Spleen (tissue), 10 donors: Measurements from ENCODE around the gene PLCZ1. TPM values are rescaled to one million over a fixed set of nuclear protein-coding genes. Genes with fewer than 3 reads are reported as not detected.

Experiments used
- polyA plus RNA-seq, 3 donors: library from polyadenylated mRNA; stranded (reverse); fragments of 200-250 nt; gene quantifications; one replicate each; pipeline ENCODE4 v1.2.1, GENCODE V29; 2013
- total RNA-seq, 7 donors: library from RNA; depleted of rRNA in 3 of 7; stranded (reverse); fragments of >200 nt in 3 of 7; fragmentation: NEBNext Ultra II Directional in 4 of 7; extraction: Animal tissue kit (Norgen Biotek cat#: 25700) in 4 of 7; gene quantifications; one replicate each; pipeline versions ENCODE4 v1.1.0 to v1.2.1, GENCODE V29; 2016 to 2021
- donor health status: healthy with polysubstance abuse.
- donor health status: DM: no; HTN: no; CAD: no; lungs with moderate emphysema.
- donor health status: DM: no; HTN: no; CAD: no.
- donor health status: Bipolar disorder and iron deficiency.
- donor health status: healthy.
- donor health status: DM: no; HTN: no; CAD: no.
- donor health status: DM: yes; HTN: yes; CAD: no.

Gene PLCZ1
- total and polyA plus RNA-seq, 10 donors, result not detected

Other genes starting within 250 kb of the PLCZ1 start
- gene CAPZA3, start 107 bp upstream of the PLCZ1 start, total RNA-seq, result not detected
- not detected for gene CAPZA3, start 107 bp upstream of the PLCZ1 start, polyA plus RNA-seq